Right lobe of liver (tissue), 4 donors: Measurements from ENCODE around the gene TTLL5.

Source experiments
- POLR2A ChIP-seq: fragments of 450-650 bp; IDR thresholded peaks from one replicate; pipeline ENCODE4 v1.6.1; 2017; ENCODE audit warnings: antibody characterized with exemption, mild to moderate bottlenecking
- TF ChIP-seq, protein P1 (sequence below), 4 donors: fragments of 200-600 bp in 3 of 4; fragments of 450-650 bp in 1 of 4; IDR thresholded peaks; one replicate each; pipeline versions ENCODE4 v1.5.1 to v1.8.0; 2016 to 2022; ENCODE audit warnings: antibody characterized with exemption in 4 of 4, mild to moderate bottlenecking in 2 of 4
- donor health status: DM: no; HTN: no; CAD: no.
- donor health status: DM: no; HTN: no; CAD: no.
- donor health status: DM: no; HTN: yes; CAD: no.

DNA sequence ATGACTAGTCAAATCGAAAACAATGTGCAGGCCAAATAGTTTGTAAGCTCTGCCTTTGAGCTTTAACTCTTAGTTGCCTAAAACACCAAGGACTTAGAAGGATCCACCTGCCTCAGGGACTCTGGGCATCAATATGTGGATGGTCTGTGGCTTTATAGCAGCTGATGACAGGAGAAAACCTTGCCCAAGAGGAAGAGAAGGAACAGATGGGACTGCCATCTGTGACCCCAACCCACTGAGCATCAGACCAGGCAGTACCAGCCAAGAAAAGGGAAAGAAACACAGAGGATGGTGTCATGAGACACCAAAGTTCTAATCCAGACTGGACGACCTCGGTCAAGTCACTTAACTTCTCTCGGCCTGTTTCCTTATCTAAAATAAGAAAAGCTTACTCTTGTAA is 308.1 kb downstream of the TTLL5 start:
- TF ChIP-seq, protein P1, sequence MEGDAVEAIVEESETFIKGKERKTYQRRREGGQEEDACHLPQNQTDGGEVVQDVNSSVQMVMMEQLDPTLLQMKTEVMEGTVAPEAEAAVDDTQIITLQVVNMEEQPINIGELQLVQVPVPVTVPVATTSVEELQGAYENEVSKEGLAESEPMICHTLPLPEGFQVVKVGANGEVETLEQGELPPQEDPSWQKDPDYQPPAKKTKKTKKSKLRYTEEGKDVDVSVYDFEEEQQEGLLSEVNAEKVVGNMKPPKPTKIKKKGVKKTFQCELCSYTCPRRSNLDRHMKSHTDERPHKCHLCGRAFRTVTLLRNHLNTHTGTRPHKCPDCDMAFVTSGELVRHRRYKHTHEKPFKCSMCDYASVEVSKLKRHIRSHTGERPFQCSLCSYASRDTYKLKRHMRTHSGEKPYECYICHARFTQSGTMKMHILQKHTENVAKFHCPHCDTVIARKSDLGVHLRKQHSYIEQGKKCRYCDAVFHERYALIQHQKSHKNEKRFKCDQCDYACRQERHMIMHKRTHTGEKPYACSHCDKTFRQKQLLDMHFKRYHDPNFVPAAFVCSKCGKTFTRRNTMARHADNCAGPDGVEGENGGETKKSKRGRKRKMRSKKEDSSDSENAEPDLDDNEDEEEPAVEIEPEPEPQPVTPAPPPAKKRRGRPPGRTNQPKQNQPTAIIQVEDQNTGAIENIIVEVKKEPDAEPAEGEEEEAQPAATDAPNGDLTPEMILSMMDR (IDR thresholded peaks at IDR 0.05) = no peak
- no peak for TF ChIP-seq POLR2A
